HepG2 (cell line): Measurements from ENCODE around the gene FAM174C. TPM values are rescaled to one million over a fixed set of nuclear protein-coding genes. Genes with fewer than 3 reads are reported as not detected.
A peak's percentile ranks its signal among the peaks of the same experiment; 100 is the strongest.

Experiments
- BCL6 ChIP-seq: IDR thresholded peaks from 2 replicates; pipeline ENCODE4 v1.6.1; 2016; ENCODE audit warnings: missing genetic modification reagents, missing compliant biosample characterization
- HNRNPK ChIP-seq: fragments of 200-400 bp; formaldehyde crosslinking; IDR thresholded peaks from 2 replicates; pipeline ENCODE4 v1.6.1; 2018; ENCODE audit warnings: low read length, low read depth, moderate library complexity, mild to moderate bottlenecking; ENCODE audit not compliant: poor library complexity, severe bottlenecking
- IKZF1 ChIP-seq: fragments of 450-650 bp; IDR thresholded peaks from 2 replicates; pipeline ENCODE4 v1.7.1; 2016
- JARID2 ChIP-seq: sonication (generic); formaldehyde crosslinking; IDR thresholded peaks from 2 replicates; pipeline ENCODE4 v1.8.1; 2023; ENCODE audit warnings: missing genetic modification reagents, inconsistent platforms; ENCODE audit not compliant: insufficient replicate concordance
- NR2F1 ChIP-seq, 2 experiments: fragments of 450-650 bp in 1 of 2; formaldehyde crosslinking in 1 of 2; IDR thresholded peaks; 2 replicates each; pipeline versions ENCODE4 v1.5.0 to v1.6.1; 2016 to 2020; ENCODE audit warnings: mild to moderate bottlenecking in 1 of 2, missing compliant biosample characterization in 1 of 2, missing genetic modification reagents in 1 of 2, moderate library complexity in 1 of 2
- NR2F6 ChIP-seq, 2 experiments: IDR thresholded peaks; 2 replicates each; pipeline ENCODE4 v1.6.1; 2016; ENCODE audit warnings: antibody characterized with exemption in 1 of 2, mild to moderate bottlenecking in 1 of 2
- REPIN1 ChIP-seq: sonication (generic); formaldehyde crosslinking; IDR thresholded peaks from 2 replicates; pipeline ENCODE4 v1.8.0; 2022; ENCODE audit warnings: missing genetic modification reagents, low read depth, mild to moderate bottlenecking, borderline replicate concordance
- SMAD3 ChIP-seq: sonication (generic); formaldehyde crosslinking; IDR thresholded peaks from 2 replicates; pipeline ENCODE4 v1.4.0; 2020; ENCODE audit warnings: missing genetic modification reagents
- TAF1 ChIP-seq: sonication (generic); formaldehyde crosslinking; IDR thresholded peaks from 2 replicates; pipeline ENCODE4 v1.4.0; 2020; ENCODE audit warnings: missing genetic modification reagents
- YEATS4 ChIP-seq: sonication (generic); formaldehyde crosslinking; IDR thresholded peaks from 2 replicates; pipeline ENCODE4 v1.4.0; 2020; ENCODE audit warnings: missing genetic modification reagents, borderline replicate concordance
- ZBTB8A ChIP-seq: sonication (generic); formaldehyde crosslinking; IDR thresholded peaks from 2 replicates; pipeline ENCODE4 v1.4.0; 2020; ENCODE audit warnings: mild to moderate bottlenecking, low read depth, missing genetic modification reagents, borderline replicate concordance
- ZFP82 ChIP-seq: sonication (generic); formaldehyde crosslinking; IDR thresholded peaks from 2 replicates; pipeline ENCODE4 v1.5.1; 2020; ENCODE audit warnings: mild to moderate bottlenecking, missing genetic modification reagents, borderline replicate concordance
- ZFY ChIP-seq: sonication (generic); formaldehyde crosslinking; IDR thresholded peaks from 2 replicates; pipeline ENCODE4 v1.4.0; 2020; ENCODE audit warnings: missing genetic modification reagents
- ZNF225 ChIP-seq: sonication (generic); formaldehyde crosslinking; IDR thresholded peaks from 2 replicates; pipeline ENCODE4 v1.4.0; 2020; ENCODE audit warnings: mild to moderate bottlenecking, missing genetic modification reagents
- ZNF746 ChIP-seq: sonication (generic); formaldehyde crosslinking; IDR thresholded peaks from 2 replicates; pipeline ENCODE4 v1.8.0; 2022; ENCODE audit warnings: mild to moderate bottlenecking, missing genetic modification reagents
- ZNF841 ChIP-seq: sonication (generic); formaldehyde crosslinking; IDR thresholded peaks from 2 replicates; pipeline ENCODE4 v1.8.1; 2023; ENCODE audit warnings: missing genetic modification reagents, borderline replicate concordance
- ZSCAN25 ChIP-seq: sonication (generic); formaldehyde crosslinking; IDR thresholded peaks from 2 replicates; pipeline ENCODE4 v1.8.0; 2022; ENCODE audit warnings: mild to moderate bottlenecking, missing genetic modification reagents
- polyA plus RNA-seq, 8 experiments: library from polyadenylated mRNA; depleted of rRNA in 3 of 8; stranded (reverse) in 7 of 8; unstranded in 1 of 8; fragments of >200 nt; fragmentation: Illumina TruSeq in 4 of 8; extraction: Trizol in 4 of 8; gene quantifications; 2 replicates each; pipeline versions ENCODE4 v1.2.1 to v1.2.3, GENCODE V29; 2011 to 2016; ENCODE audit warnings: low read depth in 4 of 8, missing spikeins in 1 of 8, mixed read lengths in 1 of 8; ENCODE audit not compliant: insufficient read depth in 1 of 8
- total RNA-seq, 5 experiments: library from RNA; depleted of rRNA; stranded (reverse); fragments of >200 nt; fragmentation: Illumina TruSeq; extraction: Trizol; gene quantifications; 2 replicates each; pipeline ENCODE4 v1.2.3, GENCODE V29; 2016; ENCODE audit warnings: low read depth in 1 of 5
- TF ChIP-seq, protein P1 (sequence below): sonication (generic); formaldehyde crosslinking; IDR thresholded peaks from 2 replicates; pipeline ENCODE4 v1.9.0; 2021; ENCODE audit warnings: missing genetic modification reagents, borderline replicate concordance
- TF ChIP-seq, protein P2 (sequence below): sonication (generic); formaldehyde crosslinking; IDR thresholded peaks from 2 replicates; pipeline ENCODE4 v1.5.0; 2020; ENCODE audit warnings: mild to moderate bottlenecking, missing genetic modification reagents, borderline replicate concordance
- TF ChIP-seq, protein P3 (sequence below): sonication (generic); formaldehyde crosslinking; IDR thresholded peaks from 2 replicates; pipeline ENCODE4 v1.4.0; 2020; ENCODE audit warnings: low read depth, mild to moderate bottlenecking, missing genetic modification reagents
- TF ChIP-seq, protein P4 (sequence below): sonication (generic); formaldehyde crosslinking; conservative IDR thresholded peaks from 2 replicates; pipeline ENCODE4 v1.4.0; 2020; ENCODE audit warnings: mild to moderate bottlenecking, missing genetic modification reagents, moderate library complexity

Gene FAM174C
- total and polyA plus RNA-seq, 2 of the 13 experiments (the other 11 are each of a cell fraction or from before 2014, with no cell fraction given) = 19.5 to 31.3 TPM

DNA sequence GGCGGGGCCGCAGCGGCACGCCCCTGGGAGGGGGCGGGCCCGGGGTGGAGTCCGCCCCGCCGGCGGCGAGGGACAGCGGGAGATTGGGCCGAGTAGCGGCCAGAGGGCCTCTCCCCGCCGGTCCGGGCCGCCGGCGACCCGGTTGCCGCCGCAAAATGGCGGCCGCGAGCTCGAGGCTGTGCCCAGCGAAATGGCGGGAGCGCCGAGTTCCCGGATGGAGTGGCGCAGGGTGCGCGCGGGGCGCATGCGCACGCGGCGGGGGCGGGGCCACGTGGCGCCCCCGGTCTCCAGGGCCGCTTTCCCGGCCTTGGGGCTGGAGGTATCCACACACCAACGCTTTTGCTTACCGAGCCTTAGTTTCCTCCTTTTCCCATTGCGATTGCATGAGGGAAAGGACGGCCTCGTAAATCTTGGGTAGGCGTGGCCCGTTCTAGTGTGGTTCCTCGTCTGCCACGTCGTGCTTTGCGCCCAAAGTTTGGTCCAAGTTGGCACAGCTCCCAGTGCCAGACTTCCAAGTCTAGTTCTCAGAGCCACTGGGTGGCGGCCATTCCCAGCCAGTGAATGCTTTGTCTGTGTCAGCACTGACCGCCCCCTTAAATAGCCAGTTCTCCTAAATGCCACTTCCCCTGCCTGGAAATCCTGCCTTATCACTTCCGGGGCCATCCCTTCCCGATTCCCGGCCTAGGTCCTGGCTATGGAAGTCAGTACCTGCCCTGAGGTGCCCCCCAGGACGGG is 5.7 kb upstream of the FAM174C start (continued):
- TF ChIP-seq NR2F1 (CRISPR knock-in tag; IDR thresholded peaks at IDR 0.05) (no peak; a peak in 1 of 4 replicates), SMAD3 (CRISPR knock-in tag) (0 out of 2 replicates have a peak, but pooled peaks have one; percentile 43), HNRNPK (no peak), BCL6 (peak; percentile 1; the same call in 1 of the 2 replicates), REPIN1 (CRISPR knock-in tag) (no peak; the same call in 1 of the 2 replicates), NR2F6 (IDR thresholded peaks at IDR 0.05) (no peak), NR2F6 (CRISPR knock-in tag; IDR thresholded peaks at IDR 0.05) (no peak), ZSCAN25 (no peak), ZNF225 (0 out of 2 replicates have a peak, but pooled peaks have one; percentile 10), ZFP82 (CRISPR knock-in tag) (no peak), YEATS4 (CRISPR knock-in tag) (peak; percentile 81), JARID2 (no peak), ZNF841 (CRISPR knock-in tag) (no peak), ZFY (CRISPR knock-in tag) (peak; percentile 60; the same call in 1 of the 2 replicates), ZNF746 (CRISPR knock-in tag) (peak; percentile 9; the same call in 1 of the 2 replicates), IKZF1 (no peak), ZBTB8A (CRISPR knock-in tag) (no peak), TAF1 (CRISPR knock-in tag) (peak; percentile 55; the same call in 1 of the 2 replicates)
- TF ChIP-seq, protein P1, sequence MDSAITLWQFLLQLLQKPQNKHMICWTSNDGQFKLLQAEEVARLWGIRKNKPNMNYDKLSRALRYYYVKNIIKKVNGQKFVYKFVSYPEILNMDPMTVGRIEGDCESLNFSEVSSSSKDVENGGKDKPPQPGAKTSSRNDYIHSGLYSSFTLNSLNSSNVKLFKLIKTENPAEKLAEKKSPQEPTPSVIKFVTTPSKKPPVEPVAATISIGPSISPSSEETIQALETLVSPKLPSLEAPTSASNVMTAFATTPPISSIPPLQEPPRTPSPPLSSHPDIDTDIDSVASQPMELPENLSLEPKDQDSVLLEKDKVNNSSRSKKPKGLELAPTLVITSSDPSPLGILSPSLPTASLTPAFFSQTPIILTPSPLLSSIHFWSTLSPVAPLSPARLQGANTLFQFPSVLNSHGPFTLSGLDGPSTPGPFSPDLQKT (CRISPR knock-in tag) = no peak
- TF ChIP-seq, protein P2, sequence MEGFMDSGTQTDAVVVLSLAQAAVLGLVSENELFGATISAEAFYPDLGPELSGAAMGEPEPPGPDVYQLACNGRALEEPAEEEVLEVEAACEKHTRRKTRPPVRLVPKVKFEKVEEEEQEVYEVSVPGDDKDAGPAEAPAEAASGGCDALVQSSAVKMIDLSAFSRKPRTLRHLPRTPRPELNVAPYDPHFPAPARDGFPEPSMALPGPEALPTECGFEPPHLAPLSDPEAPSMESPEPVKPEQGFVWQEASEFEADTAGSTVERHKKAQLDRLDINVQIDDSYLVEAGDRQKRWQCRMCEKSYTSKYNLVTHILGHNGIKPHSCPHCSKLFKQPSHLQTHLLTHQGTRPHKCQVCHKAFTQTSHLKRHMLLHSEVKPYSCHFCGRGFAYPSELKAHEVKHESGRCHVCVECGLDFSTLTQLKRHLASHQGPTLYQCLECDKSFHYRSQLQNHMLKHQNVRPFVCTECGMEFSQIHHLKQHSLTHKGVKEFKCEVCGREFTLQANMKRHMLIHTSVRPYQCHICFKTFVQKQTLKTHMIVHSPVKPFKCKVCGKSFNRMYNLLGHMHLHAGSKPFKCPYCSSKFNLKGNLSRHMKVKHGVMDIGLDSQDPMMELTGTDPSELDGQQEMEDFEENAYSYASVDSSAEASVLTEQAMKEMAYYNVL (CRISPR knock-in tag) = no peak
- TF ChIP-seq, protein P3, sequence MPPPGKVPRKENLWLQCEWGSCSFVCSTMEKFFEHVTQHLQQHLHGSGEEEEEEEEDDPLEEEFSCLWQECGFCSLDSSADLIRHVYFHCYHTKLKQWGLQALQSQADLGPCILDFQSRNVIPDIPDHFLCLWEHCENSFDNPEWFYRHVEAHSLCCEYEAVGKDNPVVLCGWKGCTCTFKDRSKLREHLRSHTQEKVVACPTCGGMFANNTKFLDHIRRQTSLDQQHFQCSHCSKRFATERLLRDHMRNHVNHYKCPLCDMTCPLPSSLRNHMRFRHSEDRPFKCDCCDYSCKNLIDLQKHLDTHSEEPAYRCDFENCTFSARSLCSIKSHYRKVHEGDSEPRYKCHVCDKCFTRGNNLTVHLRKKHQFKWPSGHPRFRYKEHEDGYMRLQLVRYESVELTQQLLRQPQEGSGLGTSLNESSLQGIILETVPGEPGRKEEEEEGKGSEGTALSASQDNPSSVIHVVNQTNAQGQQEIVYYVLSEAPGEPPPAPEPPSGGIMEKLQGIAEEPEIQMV (CRISPR knock-in tag) = peak; percentile 61; the same call in 1 of the 2 replicates
- TF ChIP-seq, protein P4, sequence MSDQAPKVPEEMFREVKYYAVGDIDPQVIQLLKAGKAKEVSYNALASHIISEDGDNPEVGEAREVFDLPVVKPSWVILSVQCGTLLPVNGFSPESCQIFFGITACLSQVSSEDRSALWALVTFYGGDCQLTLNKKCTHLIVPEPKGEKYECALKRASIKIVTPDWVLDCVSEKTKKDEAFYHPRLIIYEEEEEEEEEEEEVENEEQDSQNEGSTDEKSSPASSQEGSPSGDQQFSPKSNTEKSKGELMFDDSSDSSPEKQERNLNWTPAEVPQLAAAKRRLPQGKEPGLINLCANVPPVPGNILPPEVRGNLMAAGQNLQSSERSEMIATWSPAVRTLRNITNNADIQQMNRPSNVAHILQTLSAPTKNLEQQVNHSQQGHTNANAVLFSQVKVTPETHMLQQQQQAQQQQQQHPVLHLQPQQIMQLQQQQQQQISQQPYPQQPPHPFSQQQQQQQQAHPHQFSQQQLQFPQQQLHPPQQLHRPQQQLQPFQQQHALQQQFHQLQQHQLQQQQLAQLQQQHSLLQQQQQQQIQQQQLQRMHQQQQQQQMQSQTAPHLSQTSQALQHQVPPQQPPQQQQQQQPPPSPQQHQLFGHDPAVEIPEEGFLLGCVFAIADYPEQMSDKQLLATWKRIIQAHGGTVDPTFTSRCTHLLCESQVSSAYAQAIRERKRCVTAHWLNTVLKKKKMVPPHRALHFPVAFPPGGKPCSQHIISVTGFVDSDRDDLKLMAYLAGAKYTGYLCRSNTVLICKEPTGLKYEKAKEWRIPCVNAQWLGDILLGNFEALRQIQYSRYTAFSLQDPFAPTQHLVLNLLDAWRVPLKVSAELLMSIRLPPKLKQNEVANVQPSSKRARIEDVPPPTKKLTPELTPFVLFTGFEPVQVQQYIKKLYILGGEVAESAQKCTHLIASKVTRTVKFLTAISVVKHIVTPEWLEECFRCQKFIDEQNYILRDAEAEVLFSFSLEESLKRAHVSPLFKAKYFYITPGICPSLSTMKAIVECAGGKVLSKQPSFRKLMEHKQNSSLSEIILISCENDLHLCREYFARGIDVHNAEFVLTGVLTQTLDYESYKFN (CRISPR knock-in tag) = no peak
